Glutamatergic neuron (in vitro differentiated cells): ENCODE results near the gene RAB3C. TPM values are rescaled to one million over a fixed set of nuclear protein-coding genes. Genes with fewer than 3 reads are reported as not detected.

Experiments
- DNase-seq: peaks from one replicate; pipeline ENCODE4 v3.0.0; 2022
- H3K27ac Mint-ChIP-seq: one replicate; pipeline ENCODE4 v1.8.0; 2020; ENCODE audit warnings: mild to moderate bottlenecking, mixed read lengths, inconsistent platforms; ENCODE audit not compliant: unreplicated experiment
- H3K27me3 Mint-ChIP-seq: one replicate; pipeline ENCODE4 v1.8.0; 2020; ENCODE audit warnings: mild to moderate bottlenecking, moderate library complexity, mixed read lengths, inconsistent platforms; ENCODE audit not compliant: unreplicated experiment
- H3K36me3 Mint-ChIP-seq: one replicate; pipeline ENCODE4 v1.8.0; 2020; ENCODE audit warnings: mild to moderate bottlenecking, mixed read lengths, inconsistent platforms; ENCODE audit not compliant: unreplicated experiment
- H3K4me1 Mint-ChIP-seq: one replicate; pipeline ENCODE4 v1.8.0; 2020; ENCODE audit warnings: mild to moderate bottlenecking, low read depth, mixed read lengths, inconsistent platforms; ENCODE audit not compliant: unreplicated experiment
- H3K4me3 Mint-ChIP-seq: one replicate; pipeline ENCODE4 v1.8.0; 2020; ENCODE audit warnings: mild to moderate bottlenecking, mixed read lengths, inconsistent platforms; ENCODE audit not compliant: unreplicated experiment
- H3K9me3 Mint-ChIP-seq: one replicate; pipeline ENCODE4 v1.8.0; 2020; ENCODE audit warnings: mild to moderate bottlenecking, moderate library complexity, mixed read lengths, inconsistent platforms; ENCODE audit not compliant: unreplicated experiment
- CTCF ChIP-seq: fragments of 200-600 bp; sonication (generic); IDR thresholded peaks from one replicate; pipeline ENCODE4 v1.5.0; 2021; ENCODE audit not compliant: partially characterized antibody, unreplicated experiment
- total RNA-seq: library from RNA; stranded (reverse); fragmentation: NEBNext Ultra II Directional; extraction: Animal tissue kit (Norgen Biotek cat#: 25700); gene quantifications from one replicate; pipeline ENCODE4 v1.2.1, GENCODE V29; 2021; ENCODE audit not compliant: unreplicated experiment

The RAB3C gene
- total RNA-seq, 1 donor from 2014 or later: 36.2 TPM

GRCh38 chr5:58615972-58616371 is 33.1 kb downstream of the RAB3C start:
- no peak for TF ChIP-seq CTCF
- Mint-ChIP-seq H3K9me3 (peaks cover 2% of the 10 kb centered on the region), H3K4me3 (no peak overlapping the region), H3K27me3 (no peaks in the 10 kb centered on the region), H3K36me3 (no peaks in the 10 kb centered on the region), H3K27ac (no peak overlapping the region), H3K4me1 (peaks cover 7% of the 10 kb centered on the region)
- DNase-seq: no peak

GRCh38 chr5:58617241-58617640 is 34.4 kb downstream of the RAB3C start:
- H3K27ac Mint-ChIP-seq: no peak overlapping the region
- no peaks in the 10 kb centered on the region for H3K27me3 Mint-ChIP-seq
- no peak overlapping the region for H3K4me3 Mint-ChIP-seq
- peaks cover 7% of the 10 kb centered on the region for H3K4me1 Mint-ChIP-seq
- no peak for DNase-seq
- H3K9me3 Mint-ChIP-seq: peaks cover 2% of the 10 kb centered on the region
- H3K36me3 Mint-ChIP-seq: no peaks in the 10 kb centered on the region
- TF ChIP-seq CTCF: no peak

GRCh38 chr5:58620336-58620735 is 37.5 kb downstream of the RAB3C start:
- H3K9me3 Mint-ChIP-seq: no peaks in the 10 kb centered on the region
- H3K27ac Mint-ChIP-seq: no peak overlapping the region

GRCh38 chr5:58622936-58623871 is 40.3 kb downstream of the RAB3C start:
- no peak overlapping the region for H3K4me3 Mint-ChIP-seq
- no peak for TF ChIP-seq CTCF
- peaks cover 2% of the 10 kb centered on the region for H3K4me1 Mint-ChIP-seq
- DNase-seq: no peak
- no peak overlapping the region for H3K27ac Mint-ChIP-seq
- H3K27me3 Mint-ChIP-seq: no peaks in the 10 kb centered on the region
- no peaks in the 10 kb centered on the region for H3K36me3 Mint-ChIP-seq
- H3K9me3 Mint-ChIP-seq: no peaks in the 10 kb centered on the region

More at GRCh38 chr5:58620336-58620735, 37.5 kb downstream of the RAB3C start:
- no peaks in the 10 kb centered on the region for H3K36me3 Mint-ChIP-seq
- no peak for TF ChIP-seq CTCF
- H3K4me1 Mint-ChIP-seq: peaks cover 7% of the 10 kb centered on the region
- no peaks in the 10 kb centered on the region for H3K27me3 Mint-ChIP-seq
- H3K4me3 Mint-ChIP-seq: no peak overlapping the region
- DNase-seq: no peak

GRCh38 chr5:58628626-58629025 is 45.8 kb downstream of the RAB3C start:
- no peak overlapping the region for H3K4me3 Mint-ChIP-seq
- DNase-seq: no peak
- no peaks in the 10 kb centered on the region for H3K4me1 Mint-ChIP-seq
- no peaks in the 10 kb centered on the region for H3K9me3 Mint-ChIP-seq
- no peaks in the 10 kb centered on the region for H3K36me3 Mint-ChIP-seq
- H3K27ac Mint-ChIP-seq: no peak overlapping the region
- no peaks in the 10 kb centered on the region for H3K27me3 Mint-ChIP-seq
- TF ChIP-seq CTCF: no peak
